Cardiac fibroblast (primary cell): ENCODE data around the gene ATP2C2.

ENCODE experiments used
- DNase-seq, 2 donors: peaks; one replicate each; pipeline versions ENCODE4 v3.0.0 to v3.0.0-alpha.2; 2010; ENCODE audit warnings: low read depth in 2 of 2
- H3K4me3 ChIP-seq, 2 donors: replicated peaks in 1 of 2; 1 replicate in 1 of 2; 2 replicates in 1 of 2; pipeline ENCODE4 v1.5.1; 2011; ENCODE audit warnings: low read depth in 2 of 2, low read length in 2 of 2, mild to moderate bottlenecking in 2 of 2, moderate library complexity in 1 of 2
- TF ChIP-seq, protein P1 (sequence below): IDR thresholded peaks from one replicate; pipeline ENCODE4 v1.5.1; 2011; ENCODE audit warnings: low read depth, mild to moderate bottlenecking, low read length, inconsistent platforms

Gene ATP2C2

GRCh38 chr16:84477661-84478060 is 109.3 kb downstream of the ATP2C2 start:
- TF ChIP-seq, protein P1, sequence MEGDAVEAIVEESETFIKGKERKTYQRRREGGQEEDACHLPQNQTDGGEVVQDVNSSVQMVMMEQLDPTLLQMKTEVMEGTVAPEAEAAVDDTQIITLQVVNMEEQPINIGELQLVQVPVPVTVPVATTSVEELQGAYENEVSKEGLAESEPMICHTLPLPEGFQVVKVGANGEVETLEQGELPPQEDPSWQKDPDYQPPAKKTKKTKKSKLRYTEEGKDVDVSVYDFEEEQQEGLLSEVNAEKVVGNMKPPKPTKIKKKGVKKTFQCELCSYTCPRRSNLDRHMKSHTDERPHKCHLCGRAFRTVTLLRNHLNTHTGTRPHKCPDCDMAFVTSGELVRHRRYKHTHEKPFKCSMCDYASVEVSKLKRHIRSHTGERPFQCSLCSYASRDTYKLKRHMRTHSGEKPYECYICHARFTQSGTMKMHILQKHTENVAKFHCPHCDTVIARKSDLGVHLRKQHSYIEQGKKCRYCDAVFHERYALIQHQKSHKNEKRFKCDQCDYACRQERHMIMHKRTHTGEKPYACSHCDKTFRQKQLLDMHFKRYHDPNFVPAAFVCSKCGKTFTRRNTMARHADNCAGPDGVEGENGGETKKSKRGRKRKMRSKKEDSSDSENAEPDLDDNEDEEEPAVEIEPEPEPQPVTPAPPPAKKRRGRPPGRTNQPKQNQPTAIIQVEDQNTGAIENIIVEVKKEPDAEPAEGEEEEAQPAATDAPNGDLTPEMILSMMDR: no peak
- no peak for DNase-seq
- H3K4me3 ChIP-seq: no peak overlapping the region

GRCh38 chr16:84478172-84478947 is 110.0 kb downstream of the ATP2C2 start:
- TF ChIP-seq, protein P1: no peak
- H3K4me3 ChIP-seq: no peak overlapping the region
- DNase-seq: peak; percentile 15 to 67

DNA sequence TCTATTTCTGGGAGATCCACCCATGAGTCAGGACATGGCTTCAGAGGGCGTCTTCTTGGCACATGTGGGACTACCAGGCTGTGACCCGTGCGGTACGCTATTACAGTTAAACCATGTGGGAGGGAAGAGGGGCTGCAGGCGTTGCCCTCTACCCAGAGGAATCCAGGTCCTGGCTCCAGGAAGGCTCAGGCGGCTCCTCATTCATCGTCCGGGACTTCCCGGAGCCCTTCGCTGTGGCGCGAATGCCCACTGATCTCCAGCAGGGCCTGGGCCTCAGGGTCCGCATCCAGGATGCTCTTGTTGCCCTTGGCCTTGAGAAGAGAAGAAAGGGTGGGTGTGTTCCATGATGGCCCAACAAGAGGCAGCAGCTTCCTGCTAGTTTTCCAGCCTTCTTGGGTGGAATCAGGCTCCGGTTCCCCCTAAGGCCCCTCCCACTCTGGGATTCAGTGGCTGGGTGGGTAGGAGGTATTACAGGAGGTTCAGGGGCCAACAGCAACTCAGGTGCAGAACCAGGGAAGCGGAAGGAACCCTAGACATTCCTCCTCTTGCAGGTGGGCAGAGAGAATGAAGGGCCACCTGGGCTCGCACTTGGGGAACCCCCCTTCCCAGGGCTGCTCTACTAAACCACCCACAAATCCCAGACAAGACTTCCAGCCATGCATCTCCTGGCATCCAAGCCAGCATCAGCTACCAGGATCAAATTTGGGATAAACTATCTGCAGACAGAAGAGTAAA is 111.5 kb downstream of the ATP2C2 start:
- DNase-seq: no peak
- TF ChIP-seq, protein P1: no peak

DNA sequence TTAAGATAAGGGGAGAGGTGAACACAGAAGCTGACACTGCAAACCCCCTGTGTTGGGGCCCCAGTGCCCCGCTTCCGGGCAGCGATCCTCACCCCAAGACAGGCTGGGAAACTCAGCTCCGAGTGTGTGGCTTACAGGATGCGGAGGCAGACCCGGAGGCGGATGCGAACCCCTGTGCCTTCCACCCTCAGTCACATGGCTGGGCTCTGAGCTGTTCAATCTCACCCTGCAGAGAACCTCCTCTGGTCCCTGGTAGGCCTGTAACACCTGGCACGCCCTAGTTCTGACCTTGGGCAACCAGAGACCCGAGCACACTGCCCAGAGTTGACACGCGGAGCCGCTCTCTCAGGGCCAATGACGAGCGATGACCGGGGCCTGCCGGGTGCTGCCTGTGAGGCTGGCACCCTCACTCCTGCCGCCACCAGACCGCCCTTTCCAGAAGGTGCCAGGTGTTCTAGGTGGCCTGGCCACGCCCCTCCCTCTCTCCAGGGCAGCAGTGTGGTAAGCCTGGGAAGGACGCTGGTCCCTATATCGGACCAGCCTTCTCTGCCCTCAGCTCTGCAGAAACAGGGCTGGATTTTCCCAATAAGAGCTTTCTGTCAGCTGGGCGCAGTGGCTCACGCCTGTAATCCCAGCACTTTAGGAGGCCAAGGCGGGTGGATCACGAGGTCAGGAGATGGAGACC is 112.9 kb downstream of the ATP2C2 start:
- TF ChIP-seq, protein P1: no peak
- no peak for DNase-seq
- no peak overlapping the region for H3K4me3 ChIP-seq

More for the DNA sequence above, 111.5 kb downstream of the ATP2C2 start:
- H3K4me3 ChIP-seq: no peak overlapping the region

DNA sequence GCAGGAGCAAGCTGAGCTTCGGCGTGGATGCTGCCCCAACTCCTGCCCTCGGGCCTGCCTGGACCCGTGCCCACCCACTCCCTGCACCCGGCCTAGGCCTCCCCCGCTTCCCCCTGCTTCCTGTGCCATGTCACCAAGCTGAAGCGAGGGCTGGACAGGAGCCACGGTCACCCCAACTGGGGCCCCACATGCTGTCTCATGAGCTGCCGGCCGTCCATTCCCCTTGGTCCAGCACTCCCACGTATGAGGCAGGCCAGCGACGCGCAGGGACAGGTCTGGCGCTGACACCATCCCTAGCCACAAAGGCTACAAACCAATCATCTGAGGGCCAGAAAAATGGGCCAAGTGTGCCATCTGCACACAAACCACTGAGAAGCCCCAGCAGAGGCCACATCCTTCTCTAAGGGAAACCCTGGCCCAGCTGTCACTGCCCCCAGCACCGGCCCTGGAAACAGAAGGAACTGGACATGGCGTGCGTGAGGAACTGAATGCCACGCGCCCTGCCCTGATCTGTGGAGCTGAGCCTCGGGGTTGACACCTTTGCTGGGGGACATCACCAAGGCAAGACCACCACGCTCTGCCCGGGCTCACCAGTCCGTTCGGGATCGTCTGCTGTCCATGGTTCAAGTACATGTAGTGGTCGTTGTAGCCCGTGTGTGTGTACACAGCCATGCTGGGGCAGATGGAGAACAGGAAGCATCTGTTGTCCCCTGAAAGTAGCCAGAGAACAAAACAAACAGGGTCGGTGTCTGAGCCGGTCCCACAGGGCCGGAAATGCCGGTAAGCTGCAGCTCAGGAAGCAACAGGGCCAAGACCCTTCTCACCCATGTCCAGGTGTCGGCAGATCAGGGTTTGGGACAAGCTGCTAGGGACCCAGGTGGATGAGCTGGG is 113.9 kb downstream of the ATP2C2 start:
- DNase-seq: no peak
- TF ChIP-seq, protein P1: no peak
- H3K4me3 ChIP-seq: no peak overlapping the region
